Small intestine (tissue), 7 donors: ENCODE data around the gene LRMDA. TPM values are rescaled to one million over a fixed set of nuclear protein-coding genes. Genes with fewer than 3 reads are reported as not detected.

Source experiments
- DNase-seq, 2 donors: peaks; one replicate each; pipeline versions ENCODE4 v3.0.0 to v3.0.0-alpha.2; 2013
- FAIRE-seq: peaks from 2 replicates; lab custom pipeline; 2012; peaks lifted over from hg19 to GRCh38; lab: Jason Lieb, UNC
- H3K27ac ChIP-seq, 3 donors: one replicate each; pipeline ENCODE4 v1.5.1; 2013; ENCODE audit warnings: low read length in 2 of 3, mild to moderate bottlenecking in 2 of 3, control low read depth in 1 of 3, inconsistent platforms in 1 of 3, low read depth in 1 of 3, moderate library complexity in 1 of 3
- H3K27me3 ChIP-seq, 3 donors: one replicate each; pipeline ENCODE4 v1.6.1; 2013; ENCODE audit warnings: low read length in 3 of 3, inconsistent platforms in 1 of 3; ENCODE audit not compliant: control insufficient read depth in 3 of 3, insufficient read depth in 3 of 3
- H3K36me3 ChIP-seq, 3 donors: one replicate each; pipeline ENCODE4 v1.6.1; 2013; ENCODE audit warnings: low read length in 3 of 3, inconsistent platforms in 1 of 3, low read depth in 1 of 3, mild to moderate bottlenecking in 1 of 3, moderate library complexity in 1 of 3; ENCODE audit not compliant: control insufficient read depth in 3 of 3, insufficient read depth in 2 of 3
- H3K4me1 ChIP-seq, 3 donors: one replicate each; pipeline ENCODE4 v1.6.1; 2013; ENCODE audit warnings: low read length in 2 of 3, inconsistent platforms in 1 of 3, low read depth in 1 of 3, mild to moderate bottlenecking in 1 of 3, moderate library complexity in 1 of 3; ENCODE audit not compliant: control insufficient read depth in 3 of 3, insufficient read depth in 2 of 3
- H3K4me3 ChIP-seq, 3 donors: one replicate each; pipeline ENCODE4 v1.5.1; 2013; ENCODE audit warnings: low read length in 3 of 3, control low read depth in 1 of 3, inconsistent platforms in 1 of 3, low read depth in 1 of 3, mild to moderate bottlenecking in 1 of 3, moderate library complexity in 1 of 3
- H3K9me3 ChIP-seq, 2 donors: one replicate each; pipeline ENCODE4 v1.6.1; 2013; ENCODE audit warnings: low read depth in 1 of 2, low read length in 1 of 2; ENCODE audit not compliant: control insufficient read depth in 2 of 2, insufficient read depth in 1 of 2
- WGBS, 3 donors: extraction: QIAGEN DNeasy Blood & Tissue Kit; methylation state at CpG; one replicate each; pipeline ENCODE4 v1.1.7; 2013; 5-methylcytosine and 5-hydroxymethylcytosine counted together
- polyA plus RNA-seq, 4 donors: library from polyadenylated mRNA; stranded (reverse) in 3 of 4; unstranded in 1 of 4; fragments of 200-250 nt in 3 of 4; fragments of 120-200 nt in 1 of 4; gene quantifications; one replicate each; pipeline versions ENCODE4 v1.2.1 to v1.2.3, GENCODE V29; 2013
- donor health status: healthy with polysubstance abuse.
- donor health status: control.
- donor health status: control.
- donor health status: Bipolar disorder and iron deficiency.
- donor health status: healthy.

Gene LRMDA
- polyA plus RNA-seq, 4 donors = 5.6 to 16.2 (median 6.0) TPM; not detected in 1

- WGBS, 3 donors = 91 to 96% (median 93%) methylated on average over 14 of the region's 14 CpGs
- DNase-seq (no peak), FAIRE-seq (no peak)
- no peak overlapping the region for H3K27ac ChIP-seq
- H3K4me1 ChIP-seq = no peaks in the 10 kb centered on the region
- H3K36me3 ChIP-seq = no peaks in the 10 kb centered on the region
- H3K27me3 ChIP-seq = no peaks in the 10 kb centered on the region
- no peak overlapping the region for H3K4me3 ChIP-seq
- H3K9me3 ChIP-seq = no peaks in the 10 kb centered on the region
These were observed 585.8 kb downstream of the LRMDA start for GRCh38 chr10:76017026-76017732.

- no peaks in the 10 kb centered on the region for H3K36me3 ChIP-seq
- H3K27me3 ChIP-seq = no peaks in the 10 kb centered on the region
- no peaks in the 10 kb centered on the region for H3K9me3 ChIP-seq
- DNase-seq (no peak), FAIRE-seq (no peak)
- H3K27ac ChIP-seq = no peak overlapping the region
- WGBS, 3 donors = 75 to 89% (median 83%) methylated on average over 6 of the region's 6 CpGs
- H3K4me1 ChIP-seq = no peaks in the 10 kb centered on the region
- H3K4me3 ChIP-seq = no peak overlapping the region
These were observed 586.5 kb downstream of the LRMDA start for GRCh38 chr10:76017733-76018433.

GRCh38 chr10:76020630-76021029 is 589.2 kb downstream of the LRMDA start:
- Histone ChIP-seq H3K4me1 (no peaks in the 10 kb centered on the region), H3K36me3 (no peaks in the 10 kb centered on the region), H3K4me3 (no peak overlapping the region), H3K27me3 (peaks cover 0 to 2% (median 0%) of the 10 kb centered on the region in 3 donors), H3K9me3 (no peaks in the 10 kb centered on the region), H3K27ac (no peak overlapping the region)
- 92 to 94% (median 93%) methylated on average over 2 of the region's 2 CpGs for WGBS, 3 donors
- no peak for DNase-seq
- no peak for FAIRE-seq

GRCh38 chr10:76021398-76021797 is 590.0 kb downstream of the LRMDA start:
- Histone ChIP-seq H3K9me3 (no peaks in the 10 kb centered on the region), H3K36me3 (no peaks in the 10 kb centered on the region), H3K27me3 (peaks cover 0 to 2% (median 0%) of the 10 kb centered on the region in 3 donors), H3K4me3 (no peak overlapping the region), H3K4me1 (no peaks in the 10 kb centered on the region), H3K27ac (no peak overlapping the region)
- DNase-seq (no peak), FAIRE-seq (no peak)
- WGBS, 3 donors = 95 to 97% (median 96%) methylated on average over 1 of the region's 1 CpG

- Histone ChIP-seq H3K4me1 (no peaks in the 10 kb centered on the region), H3K27me3 (peaks cover 0 to 2% (median 0%) of the 10 kb centered on the region in 3 donors), H3K27ac (no peak overlapping the region), H3K4me3 (no peak overlapping the region), H3K36me3 (no peaks in the 10 kb centered on the region), H3K9me3 (no peaks in the 10 kb centered on the region)
- DNase-seq (no peak), FAIRE-seq (no peak)
- 84 to 86% (median 85%) methylated on average over 2 of the region's 2 CpGs for WGBS, 3 donors
These were observed 590.9 kb downstream of the LRMDA start for GRCh38 chr10:76022366-76022765.

- Histone ChIP-seq H3K27ac (no peak overlapping the region), H3K9me3 (no peaks in the 10 kb centered on the region), H3K4me3 (no peak overlapping the region), H3K4me1 (no peaks in the 10 kb centered on the region), H3K36me3 (no peaks in the 10 kb centered on the region), H3K27me3 (peaks cover 0 to 2% (median 0%) of the 10 kb centered on the region in 3 donors)
- no peak for DNase-seq
- FAIRE-seq = no peak
- 85 to 92% (median 90%) methylated on average over 7 of the region's 7 CpGs for WGBS, 3 donors
These were observed 591.6 kb downstream of the LRMDA start for GRCh38 chr10:76023007-76023406.

GRCh38 chr10:76024460-76025123 is 593.2 kb downstream of the LRMDA start:
- FAIRE-seq (no peak), DNase-seq (no peak)
- no peaks in the 10 kb centered on the region for H3K36me3 ChIP-seq
- H3K27ac ChIP-seq = no peak overlapping the region
- WGBS, 3 donors = 83 to 88% (median 87%) methylated on average over 15 of the region's 15 CpGs
- H3K27me3 ChIP-seq = peaks cover 0 to 2% (median 0%) of the 10 kb centered on the region in 3 donors
- H3K4me1 ChIP-seq = no peaks in the 10 kb centered on the region
- no peak overlapping the region for H3K4me3 ChIP-seq
- H3K9me3 ChIP-seq = no peaks in the 10 kb centered on the region

GRCh38 chr10:76025124-76025477 is 593.7 kb downstream of the LRMDA start:
- Histone ChIP-seq H3K9me3 (no peaks in the 10 kb centered on the region), H3K36me3 (no peaks in the 10 kb centered on the region), H3K4me1 (no peaks in the 10 kb centered on the region), H3K4me3 (no peak overlapping the region), H3K27me3 (peaks cover 0 to 2% (median 0%) of the 10 kb centered on the region in 3 donors), H3K27ac (no peak overlapping the region)
- WGBS, 3 donors = 89 to 91% (median 90%) methylated on average over 3 of the region's 3 CpGs
- DNase-seq = no peak
- FAIRE-seq = no peak
